Activated T-cell treated with anti-CD3 and anti-CD28 coated beads, Interleukin-2, amount 50 U/mL, for 48 hours (primary cell): ENCODE data around the gene WSCD2.

Experiments
- DNase-seq, 2 experiments: peaks; one replicate each; pipeline ENCODE4 v3.0.0-alpha.2; 2020

The WSCD2 gene

DNA sequence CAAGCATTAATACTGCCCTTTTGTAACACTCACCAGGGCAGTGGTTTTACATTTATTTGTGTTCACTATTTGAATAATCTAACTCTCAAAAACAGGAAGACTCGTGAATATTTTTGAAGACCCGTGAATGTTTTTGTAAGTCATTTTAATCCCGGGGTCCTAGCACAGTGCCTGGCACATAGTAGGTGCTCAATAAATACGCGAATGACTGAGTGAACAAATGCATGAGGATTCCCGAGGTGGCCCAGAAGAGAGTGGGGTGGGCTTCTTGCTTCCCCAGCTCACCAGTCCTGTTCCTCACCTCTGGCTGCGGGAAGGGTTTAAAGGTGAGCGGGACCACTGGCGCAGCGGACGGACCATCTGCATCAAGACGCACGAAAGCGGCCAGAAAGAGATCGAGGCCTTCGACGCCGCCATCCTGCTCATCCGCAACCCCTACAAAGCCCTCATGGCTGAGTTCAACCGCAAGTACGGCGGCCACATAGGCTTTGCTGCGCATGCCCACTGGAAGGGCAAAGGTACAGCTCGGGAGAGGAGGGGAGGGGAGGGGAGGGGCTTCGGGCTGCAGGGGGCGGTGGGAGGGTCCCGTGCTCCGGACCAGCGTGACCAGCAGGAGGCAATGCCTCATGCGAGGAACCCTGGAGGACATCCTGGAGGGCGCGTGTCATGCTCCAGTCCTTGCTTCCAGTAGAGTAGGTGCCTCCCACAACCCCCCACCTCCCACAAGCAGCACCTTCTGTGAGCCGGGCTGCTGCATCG is 111.1 kb downstream of the WSCD2 start:
- DNase-seq: no peak

- no peak for DNase-seq
Measured at GRCh38 chr12:108240928-108241327, 111.8 kb downstream of the WSCD2 start.

GRCh38 chr12:108241986-108242703 is 113.1 kb downstream of the WSCD2 start:
- DNase-seq: no peak

- DNase-seq: no peak
Measured at GRCh38 chr12:108247130-108247529, 118.0 kb downstream of the WSCD2 start.

DNA sequence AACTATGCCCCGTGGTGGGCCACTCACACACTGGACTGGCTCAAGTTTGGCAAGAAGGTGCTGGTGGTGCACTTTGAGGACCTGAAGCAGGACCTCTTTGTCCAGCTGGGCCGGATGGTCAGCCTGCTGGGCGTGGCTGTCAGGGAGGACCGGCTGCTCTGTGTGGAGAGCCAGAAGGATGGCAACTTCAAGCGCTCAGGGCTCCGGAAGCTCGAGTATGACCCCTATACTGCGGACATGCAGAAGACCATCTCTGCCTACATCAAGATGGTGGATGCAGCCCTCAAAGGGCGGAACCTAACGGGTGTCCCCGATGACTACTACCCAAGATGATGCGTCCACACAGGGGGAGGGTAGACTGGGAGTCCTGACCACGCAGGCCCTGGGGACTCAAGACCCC is 118.9 kb downstream of the WSCD2 start:
- DNase-seq: no peak

DNA sequence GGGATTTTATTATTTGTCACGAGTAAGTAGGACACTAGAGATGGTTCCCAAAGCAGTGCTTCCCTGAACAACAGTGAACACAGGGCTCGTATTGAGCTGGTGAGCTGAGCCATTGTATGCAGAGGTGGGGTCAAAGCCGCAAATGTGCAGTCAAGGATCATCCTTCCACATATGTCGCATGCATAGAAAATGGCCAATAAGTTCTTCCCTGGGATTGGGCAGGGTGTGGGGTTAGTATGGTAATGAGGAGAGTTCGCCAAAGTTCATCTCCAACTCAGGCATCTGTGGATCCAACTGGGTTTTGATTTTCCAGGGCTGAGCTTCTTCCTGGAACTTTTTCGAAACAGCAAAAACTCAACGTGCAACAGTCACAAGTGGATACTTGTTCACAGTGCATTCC is 123.4 kb downstream of the WSCD2 start:
- no peak for DNase-seq

DNA sequence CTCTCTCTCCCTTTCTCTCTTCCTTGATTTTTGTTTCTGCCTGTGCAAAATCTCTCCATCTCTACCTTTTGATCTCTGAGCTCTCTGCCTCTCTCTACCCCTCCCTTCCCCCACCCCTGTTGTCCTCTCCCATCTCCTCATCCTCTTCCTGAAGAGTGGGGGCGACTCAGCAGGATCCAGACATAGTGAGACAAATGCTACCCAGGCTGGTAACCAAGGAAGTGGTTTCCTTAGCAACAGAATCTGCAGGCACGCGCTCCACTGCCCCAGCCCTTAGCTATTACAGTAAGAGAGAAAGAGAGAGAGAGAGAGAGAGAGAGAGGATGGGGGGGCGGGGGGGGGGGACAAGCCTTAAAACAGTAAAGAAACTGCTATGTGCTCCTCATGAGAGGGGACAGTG is 124.5 kb downstream of the WSCD2 start:
- no peak for DNase-seq

GRCh38 chr12:108254030-108254429 is 124.9 kb downstream of the WSCD2 start:
- DNase-seq: no peak

DNA sequence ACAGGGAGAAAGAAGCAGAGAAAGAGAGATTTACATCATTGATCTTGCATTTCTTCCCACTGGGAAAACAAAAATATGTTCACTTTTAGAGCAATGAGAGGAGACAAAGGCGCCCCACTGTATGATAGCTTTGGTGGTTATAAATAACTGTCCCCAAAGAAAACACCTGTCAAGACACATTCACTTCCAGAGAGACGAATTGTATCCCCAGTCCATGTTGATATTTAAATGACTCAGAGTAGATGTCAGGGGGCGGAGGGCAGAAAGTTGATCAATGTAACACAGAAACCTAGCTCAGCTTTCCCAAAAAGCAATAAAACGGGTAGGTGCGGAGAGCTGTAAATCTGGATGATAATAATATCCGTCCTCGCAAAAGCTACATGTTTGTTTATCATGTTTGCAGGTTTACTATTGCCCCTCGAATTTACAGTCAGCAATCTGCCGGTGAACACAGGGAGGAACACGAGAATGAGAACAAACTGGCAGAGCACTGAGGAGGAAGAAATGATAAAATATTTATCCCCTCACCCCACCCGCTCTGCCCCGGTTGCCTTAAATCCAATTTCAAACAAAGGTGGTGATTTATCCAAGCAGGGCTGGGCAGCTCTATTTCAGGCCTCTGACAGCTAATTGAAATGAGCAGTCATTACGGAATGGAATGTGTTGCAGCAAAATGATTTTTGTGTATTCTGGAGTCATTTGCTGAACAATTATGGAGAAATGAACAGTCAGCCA is 125.6 kb downstream of the WSCD2 start:
- no peak for DNase-seq

GRCh38 chr12:108255252-108255602 is 126.1 kb downstream of the WSCD2 start:
- DNase-seq: no peak

DNA sequence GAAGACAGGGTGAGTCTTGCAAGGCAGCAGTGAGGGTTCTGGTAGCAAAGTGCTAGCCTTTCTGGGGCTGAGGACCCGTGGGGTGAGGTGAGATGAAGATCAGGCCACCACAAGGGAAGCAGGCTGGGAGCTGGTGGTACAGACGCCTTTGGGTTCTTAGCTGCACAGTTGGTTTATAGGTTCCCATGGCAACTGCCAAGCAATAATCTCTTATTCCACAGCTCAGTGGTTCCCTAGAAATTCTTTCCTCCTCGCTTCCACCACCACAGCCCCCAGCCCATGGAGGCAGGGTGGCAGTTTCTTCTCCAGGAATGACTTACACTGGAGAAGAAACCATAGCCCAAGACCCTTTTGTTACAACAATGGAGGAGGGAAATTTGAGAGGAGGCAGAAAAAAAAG is 127.9 kb downstream of the WSCD2 start:
- no peak for DNase-seq

DNA sequence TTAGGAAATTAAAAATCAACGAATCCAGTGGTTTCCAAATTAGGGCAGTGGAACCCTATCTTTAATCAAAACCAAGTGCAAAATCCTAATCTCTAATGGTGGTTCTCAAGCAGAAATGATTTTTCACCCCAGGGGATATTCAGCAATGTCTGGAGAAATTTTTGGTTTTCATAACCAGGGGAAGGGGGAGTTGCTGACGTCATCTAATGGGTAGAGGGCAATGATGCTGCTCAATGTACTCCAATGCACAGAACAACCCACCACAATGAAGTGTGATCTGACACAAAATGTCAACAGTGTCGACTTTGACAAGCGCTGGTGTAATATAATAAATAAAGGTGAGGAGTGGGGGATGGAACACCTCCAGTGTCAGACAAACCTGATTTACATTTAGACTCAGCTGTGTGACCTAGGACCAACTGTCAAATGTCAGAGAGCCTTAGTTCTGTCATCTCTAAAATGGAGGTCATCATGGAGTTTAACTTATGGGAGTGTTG is 128.6 kb downstream of the WSCD2 start:
- DNase-seq: no peak

- DNase-seq: no peak
Measured at GRCh38 chr12:108260039-108260438, 131.0 kb downstream of the WSCD2 start.

DNA sequence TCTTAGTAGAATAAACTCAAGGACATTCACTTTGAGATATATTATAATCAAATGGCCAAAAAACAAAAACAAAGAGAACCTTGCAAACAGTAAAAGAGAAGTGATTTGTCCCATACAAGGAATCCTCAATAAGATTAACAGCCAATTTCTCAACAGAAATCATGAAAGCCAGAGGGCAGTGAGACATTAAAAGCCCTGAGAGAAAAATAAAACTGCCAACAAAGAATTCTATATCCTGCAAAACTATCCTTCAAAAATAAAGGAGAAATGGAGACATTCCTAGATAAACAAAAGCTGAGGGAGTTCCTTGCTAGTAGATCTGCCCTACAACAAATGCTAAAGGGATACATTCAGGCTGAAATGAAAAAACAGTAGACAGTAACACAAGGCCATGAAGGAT is 131.9 kb downstream of the WSCD2 start:
- no peak for DNase-seq

- no peak for DNase-seq
Measured at GRCh38 chr12:108265505-108265904, 136.4 kb downstream of the WSCD2 start.

GRCh38 chr12:108266131-108266530 is 137.0 kb downstream of the WSCD2 start:
- DNase-seq: no peak

DNA sequence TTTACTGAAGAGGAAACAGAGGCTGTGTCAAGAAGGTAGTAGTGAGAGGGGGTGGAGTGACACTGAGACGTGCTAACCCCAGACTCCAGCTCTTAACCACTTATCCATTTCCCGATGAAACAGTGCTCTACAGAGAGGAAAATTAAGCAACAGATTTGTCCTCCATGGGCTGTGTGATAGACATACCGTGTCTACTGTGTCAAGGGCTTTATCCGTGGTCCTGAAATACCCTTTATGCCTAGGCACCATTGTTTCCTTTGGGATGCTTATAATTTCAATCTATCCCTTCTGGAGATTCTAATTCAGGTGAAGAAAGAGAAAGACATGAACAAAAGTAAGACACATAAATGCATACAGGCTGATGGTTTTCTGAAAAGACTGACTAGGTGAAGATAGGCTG is 138.4 kb downstream of the WSCD2 start:
- no peak for DNase-seq

DNA sequence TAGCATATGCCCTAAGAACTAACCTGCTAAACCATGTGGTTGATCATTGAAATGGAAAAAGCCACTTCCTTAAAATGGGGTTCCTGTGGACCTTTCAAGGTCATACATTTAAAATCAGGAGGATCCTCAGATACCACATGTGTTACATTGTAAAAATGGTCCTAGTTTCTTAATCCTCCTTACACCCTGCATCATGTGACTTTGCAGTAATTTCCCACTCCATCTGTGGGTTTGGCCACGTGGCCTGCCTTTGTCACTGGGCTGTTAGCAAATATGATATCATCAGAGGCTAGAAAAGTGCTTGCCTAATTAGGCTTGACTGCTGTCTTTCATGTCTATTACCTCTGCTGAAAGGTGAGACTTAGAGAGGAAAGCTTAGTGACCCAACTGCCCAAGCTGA is 139.3 kb downstream of the WSCD2 start:
- DNase-seq: no peak

DNA sequence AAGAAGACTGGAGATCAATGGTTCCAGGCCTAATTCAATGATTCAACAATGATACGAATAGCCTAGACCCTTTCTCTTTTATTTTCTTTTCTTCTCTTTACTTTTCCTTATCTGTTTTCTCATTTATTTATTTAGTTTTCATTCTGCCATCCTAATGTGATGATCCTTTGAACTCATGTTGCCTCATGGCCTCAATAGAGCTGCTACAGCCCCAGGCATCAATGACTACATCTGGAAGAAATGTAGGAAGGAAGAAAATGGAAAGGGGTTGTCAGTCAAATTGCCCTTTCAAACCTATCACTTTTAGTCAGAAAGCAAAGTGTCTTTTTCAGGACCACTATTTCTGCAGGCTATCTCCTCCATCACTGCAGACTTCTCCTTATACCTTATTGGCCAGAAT is 140.1 kb downstream of the WSCD2 start:
- DNase-seq: no peak

DNA sequence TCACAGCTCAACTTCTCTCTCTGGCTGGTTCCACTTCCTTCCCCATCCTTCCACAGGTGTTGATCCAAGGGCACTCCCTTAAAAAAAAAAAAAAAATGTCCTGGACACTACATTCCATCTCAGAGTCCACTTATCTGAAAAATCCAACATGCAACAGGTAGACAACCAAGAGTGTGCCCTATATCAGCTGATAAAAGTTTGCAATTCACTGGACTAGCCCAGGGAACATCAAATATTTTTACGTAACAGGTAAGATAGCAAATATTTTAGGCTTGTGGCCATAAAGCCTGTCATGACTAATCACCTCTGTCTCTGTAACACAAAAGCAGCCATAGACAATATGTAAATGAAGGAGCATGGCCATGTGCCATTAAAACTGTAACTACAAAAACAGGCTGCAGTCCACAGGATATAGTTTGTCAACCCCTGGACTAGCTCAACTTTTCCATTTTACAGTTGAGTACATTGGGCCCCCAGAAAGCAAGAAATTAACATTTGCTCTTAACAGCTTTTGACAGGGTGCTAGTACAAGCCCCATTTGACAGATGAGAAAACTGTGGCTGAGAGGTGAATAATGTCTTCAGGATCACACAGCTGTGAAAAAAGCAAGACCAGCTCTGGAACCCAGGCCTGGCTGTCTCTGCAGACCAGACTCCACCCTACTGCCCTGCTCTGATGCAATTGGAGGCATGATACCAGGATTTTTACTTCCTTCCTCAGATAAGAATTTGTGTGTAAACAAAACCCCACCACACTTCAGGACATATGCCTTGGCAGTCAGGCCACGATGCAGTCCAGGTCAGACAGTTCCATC is 141.2 kb downstream of the WSCD2 start:
- DNase-seq: no peak

DNA sequence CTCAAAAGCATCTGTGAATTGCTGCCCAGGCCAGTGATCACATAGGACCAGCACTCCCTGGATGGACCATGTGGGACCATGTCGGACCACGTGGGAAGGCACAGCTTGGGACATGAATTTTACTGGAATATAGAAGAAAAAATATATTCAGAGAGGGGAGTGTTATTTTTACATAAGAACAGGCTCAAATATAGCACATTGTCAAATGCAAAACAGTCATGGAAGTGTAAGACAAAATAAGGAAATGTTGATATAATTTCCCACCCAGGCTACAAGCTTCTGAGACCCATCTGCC is 141.7 kb downstream of the WSCD2 start:
- DNase-seq: no peak

DNA sequence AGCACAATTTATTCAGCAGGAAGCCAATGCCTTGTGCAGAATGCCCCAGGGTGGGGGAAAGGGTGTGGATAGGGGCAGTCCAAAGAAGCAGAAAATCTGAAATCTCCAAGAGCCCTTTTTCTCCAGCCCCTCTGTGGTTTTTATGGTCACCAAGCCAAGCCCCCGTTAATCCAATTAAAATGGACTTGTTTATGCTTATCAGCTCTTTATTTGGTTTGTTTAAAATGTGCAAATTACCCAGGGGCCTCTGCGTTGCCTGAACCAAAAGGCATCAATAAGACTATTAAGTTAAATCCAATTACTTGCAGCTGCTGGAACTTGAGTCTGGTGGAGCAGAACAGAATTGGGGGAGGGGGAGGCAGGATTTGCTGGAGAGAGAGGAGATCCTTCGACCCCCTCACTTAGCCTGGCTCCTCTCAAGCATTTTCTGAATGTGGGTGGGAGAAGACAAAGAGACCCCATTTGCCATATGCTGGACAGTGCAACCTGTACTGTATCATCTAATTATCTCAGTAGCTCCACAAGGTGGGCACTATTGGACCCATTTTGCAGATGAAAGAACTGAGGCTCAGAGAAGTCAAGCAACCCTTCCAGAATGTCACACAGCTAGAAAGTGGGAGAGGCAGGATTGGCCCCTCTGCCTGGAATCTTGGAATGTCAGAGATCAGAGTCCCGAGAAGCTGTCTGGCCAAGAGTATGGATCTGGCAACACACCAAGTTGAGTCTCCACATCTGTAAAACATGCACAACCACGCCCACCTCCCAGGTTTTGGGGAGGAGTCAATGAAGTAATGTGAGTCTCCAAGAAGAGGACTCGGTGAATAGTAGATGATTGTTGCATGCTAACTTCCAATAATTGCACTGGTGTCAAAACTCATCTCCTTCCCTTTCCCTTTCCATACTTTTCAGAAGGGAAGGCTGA is 143.1 kb downstream of the WSCD2 start:
- DNase-seq: no peak
